ENCODE results near the gene ASTL.

The ASTL gene

DNA sequence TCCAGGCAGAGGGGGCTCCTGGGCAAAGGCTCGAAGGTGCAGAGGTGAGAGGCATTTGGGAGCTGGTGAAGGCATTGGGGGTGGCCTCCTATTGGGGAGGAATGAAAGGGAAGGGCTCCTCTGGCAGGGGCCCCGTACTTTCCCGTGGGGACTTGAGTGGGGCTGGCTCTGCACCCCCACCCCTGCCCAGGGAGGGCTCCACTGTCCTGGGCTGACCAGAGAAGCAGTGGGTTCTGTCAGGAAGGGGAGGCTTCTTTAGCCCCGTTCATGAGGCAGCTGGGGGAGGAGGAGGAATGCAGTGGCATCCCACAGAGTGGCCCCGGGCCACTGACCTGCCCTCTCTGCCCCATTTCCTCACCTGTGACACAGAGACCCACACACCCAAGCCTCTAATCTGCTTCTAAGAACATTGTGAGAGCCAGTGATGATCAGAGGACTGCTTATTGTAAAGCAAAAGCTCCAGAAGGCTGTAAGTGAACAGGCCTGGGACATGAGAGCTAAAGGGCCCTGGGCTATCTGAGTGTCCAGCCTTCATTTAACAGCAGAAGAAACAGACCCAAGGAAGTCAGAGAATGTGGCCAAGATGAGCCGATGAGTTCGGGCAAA, 65.0 kb downstream of the ASTL start:
- H3K27ac ChIP-seq (ENCODE audit: poor library complexity, severe bottlenecking) = no peak overlapping the region
- no peaks in the 10 kb centered on the region for H3K36me3 ChIP-seq (ENCODE audit: low read depth)
- ATAC-seq (ENCODE audit: low read depth) = no peak

More for the DNA sequence above, 65.0 kb downstream of the ASTL start:
- Histone ChIP-seq H3K27me3 (ENCODE audit: insufficient read depth, poor library complexity, severe bottlenecking) (no peaks in the 10 kb centered on the region), H3K9me3 (ENCODE audit: severe bottlenecking) (no peaks in the 10 kb centered on the region), H3K4me1 (ENCODE audit: insufficient read depth, poor library complexity, severe bottlenecking) (peaks cover 3% of the 10 kb centered on the region), H3K4me3 (ENCODE audit: severe bottlenecking) (no peak overlapping the region)
- TF ChIP-seq, protein P1, sequence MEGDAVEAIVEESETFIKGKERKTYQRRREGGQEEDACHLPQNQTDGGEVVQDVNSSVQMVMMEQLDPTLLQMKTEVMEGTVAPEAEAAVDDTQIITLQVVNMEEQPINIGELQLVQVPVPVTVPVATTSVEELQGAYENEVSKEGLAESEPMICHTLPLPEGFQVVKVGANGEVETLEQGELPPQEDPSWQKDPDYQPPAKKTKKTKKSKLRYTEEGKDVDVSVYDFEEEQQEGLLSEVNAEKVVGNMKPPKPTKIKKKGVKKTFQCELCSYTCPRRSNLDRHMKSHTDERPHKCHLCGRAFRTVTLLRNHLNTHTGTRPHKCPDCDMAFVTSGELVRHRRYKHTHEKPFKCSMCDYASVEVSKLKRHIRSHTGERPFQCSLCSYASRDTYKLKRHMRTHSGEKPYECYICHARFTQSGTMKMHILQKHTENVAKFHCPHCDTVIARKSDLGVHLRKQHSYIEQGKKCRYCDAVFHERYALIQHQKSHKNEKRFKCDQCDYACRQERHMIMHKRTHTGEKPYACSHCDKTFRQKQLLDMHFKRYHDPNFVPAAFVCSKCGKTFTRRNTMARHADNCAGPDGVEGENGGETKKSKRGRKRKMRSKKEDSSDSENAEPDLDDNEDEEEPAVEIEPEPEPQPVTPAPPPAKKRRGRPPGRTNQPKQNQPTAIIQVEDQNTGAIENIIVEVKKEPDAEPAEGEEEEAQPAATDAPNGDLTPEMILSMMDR (IDR thresholded peaks at IDR 0.05; ENCODE audit: poor library complexity, severe bottlenecking) = no peak
- no peak for DNase-seq (ENCODE audit: low spot score)

Data from RWPE2 (cell line).